Testis (tissue), 3 donors: ENCODE data around the gene TTLL11. TPM values are rescaled to one million over a fixed set of nuclear protein-coding genes. Genes with fewer than 3 reads are reported as not detected.
A peak's percentile ranks its signal among the peaks of the same experiment; 100 is the strongest.

Experiments used
- DNase-seq: peaks from one replicate; pipeline ENCODE4 v3.0.0-alpha.2; 2019
- H3K27ac ChIP-seq, 2 donors: fragments of 200-600 bp; sonication (generic); one replicate each; pipeline ENCODE4 v1.5.1; 2019
- H3K27me3 ChIP-seq: fragments of 200-600 bp; sonication (generic); one replicate; pipeline ENCODE4 v1.5.1; 2019
- H3K36me3 ChIP-seq: fragments of 200-600 bp; sonication (generic); one replicate; pipeline ENCODE4 v1.5.1; 2017; ENCODE audit warnings: low read depth; ENCODE audit errors: missing control alignments
- H3K4me1 ChIP-seq: fragments of 200-600 bp; sonication (generic); one replicate; pipeline ENCODE4 v1.5.1; 2019
- H3K4me3 ChIP-seq, 2 donors: fragments of 200-600 bp; sonication (generic); one replicate each; pipeline ENCODE4 v1.5.1; 2017 to 2019
- H3K9me3 ChIP-seq: fragments of 200-600 bp; sonication (generic); one replicate; pipeline ENCODE4 v1.5.1; 2017
- POLR2A ChIP-seq: fragments of 450-650 bp; IDR thresholded peaks from one replicate; pipeline ENCODE4 v1.6.1; 2017; ENCODE audit warnings: antibody characterized with exemption, mild to moderate bottlenecking, moderate library complexity
- WGBS, 2 donors: methylation state at CpG; one replicate each; pipeline ENCODE4 v1.1.5; 2018; 5-methylcytosine and 5-hydroxymethylcytosine counted together
- intact Hi-C: fragments of 100-400 bp; cut with DNase I; formaldehyde crosslinking; loops from one replicate; pipeline ENCODE4 v1.15.1; 2023; ENCODE audit warnings: low total_unique reads
- polyA plus RNA-seq: library from polyadenylated mRNA; stranded (reverse); fragments of 350-450 nt; fragmentation: Illumina TruSeq; extraction: RNeasy Lipid Tissue Mini Kit (QIAGEN cat#74804); gene quantifications from one replicate; pipeline ENCODE4 v1.2.3, GENCODE V29; 2014; ENCODE audit warnings: low read depth, low replicate concordance; ENCODE audit not compliant: insufficient read depth
- total RNA-seq, 2 donors: library from RNA; depleted of rRNA; stranded (reverse); fragments of >200 nt; gene quantifications; one replicate each; pipeline ENCODE4 v1.2.3, GENCODE V29; 2016
- TF ChIP-seq, protein P1 (sequence below), 3 experiments: fragments of 450-650 bp in 2 of 3; fragments of 200-600 bp in 1 of 3; sonication (generic) in 1 of 3; IDR thresholded peaks; one replicate each; pipeline ENCODE4 v1.5.1; 2016 to 2019; ENCODE audit warnings: antibody characterized with exemption in 3 of 3, mild to moderate bottlenecking in 2 of 3, moderate library complexity in 1 of 3

The TTLL11 gene
- total and polyA plus RNA-seq, 3 donors from 2014 or later: 17.8 to 36.5 (median 19.8) TPM

GRCh38 chr9:121790841-121791240 lies 302.3 kb downstream of the TTLL11 start:
- H3K4me3 ChIP-seq: no peak overlapping the region
- TF ChIP-seq, protein P1, sequence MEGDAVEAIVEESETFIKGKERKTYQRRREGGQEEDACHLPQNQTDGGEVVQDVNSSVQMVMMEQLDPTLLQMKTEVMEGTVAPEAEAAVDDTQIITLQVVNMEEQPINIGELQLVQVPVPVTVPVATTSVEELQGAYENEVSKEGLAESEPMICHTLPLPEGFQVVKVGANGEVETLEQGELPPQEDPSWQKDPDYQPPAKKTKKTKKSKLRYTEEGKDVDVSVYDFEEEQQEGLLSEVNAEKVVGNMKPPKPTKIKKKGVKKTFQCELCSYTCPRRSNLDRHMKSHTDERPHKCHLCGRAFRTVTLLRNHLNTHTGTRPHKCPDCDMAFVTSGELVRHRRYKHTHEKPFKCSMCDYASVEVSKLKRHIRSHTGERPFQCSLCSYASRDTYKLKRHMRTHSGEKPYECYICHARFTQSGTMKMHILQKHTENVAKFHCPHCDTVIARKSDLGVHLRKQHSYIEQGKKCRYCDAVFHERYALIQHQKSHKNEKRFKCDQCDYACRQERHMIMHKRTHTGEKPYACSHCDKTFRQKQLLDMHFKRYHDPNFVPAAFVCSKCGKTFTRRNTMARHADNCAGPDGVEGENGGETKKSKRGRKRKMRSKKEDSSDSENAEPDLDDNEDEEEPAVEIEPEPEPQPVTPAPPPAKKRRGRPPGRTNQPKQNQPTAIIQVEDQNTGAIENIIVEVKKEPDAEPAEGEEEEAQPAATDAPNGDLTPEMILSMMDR (IDR thresholded peaks at IDR 0.05): no peak
- no peak for TF ChIP-seq POLR2A
- 63 to 94% methylated on average over 6 to 14 of the region's 14 CpGs for WGBS, 2 donors
- no peaks in the 10 kb centered on the region for H3K36me3 ChIP-seq
- intact Hi-C loops: no loop called here
- no peaks in the 10 kb centered on the region for H3K27me3 ChIP-seq
- H3K4me1 ChIP-seq: no peaks in the 10 kb centered on the region
- H3K27ac ChIP-seq: no peak overlapping the region
- H3K9me3 ChIP-seq: no peaks in the 10 kb centered on the region
- DNase-seq: no peak

DNA sequence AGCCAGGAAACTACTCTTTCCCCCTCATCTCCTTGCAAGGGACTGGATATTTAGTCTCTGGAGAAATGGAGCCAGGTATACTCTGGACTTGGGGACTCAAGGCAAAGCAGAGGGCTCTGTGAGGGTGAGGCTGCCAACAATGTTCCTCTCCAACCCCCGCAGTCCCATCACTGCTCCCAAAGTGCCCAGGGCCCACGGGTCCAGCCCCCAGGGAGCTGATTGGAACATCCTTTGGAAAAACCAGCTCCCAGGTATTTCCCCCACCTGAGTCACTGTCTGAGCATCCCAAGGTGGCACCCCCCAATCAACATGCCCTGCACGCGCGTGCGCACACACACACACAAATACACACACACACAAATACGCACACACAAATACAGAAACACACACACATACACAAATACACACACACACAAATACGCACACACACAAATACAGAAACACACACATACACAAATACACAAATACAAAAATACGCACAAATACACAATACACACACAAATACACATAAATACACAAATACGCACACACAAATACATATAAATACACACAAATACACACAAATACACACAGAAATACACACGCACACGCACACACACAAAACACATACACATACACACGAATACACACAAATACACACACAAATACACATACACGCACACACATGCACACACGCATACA lies 304.3 kb downstream of the TTLL11 start:
- DNase-seq: peak; percentile 9
- intact Hi-C loops: no loop called here
- Histone ChIP-seq H3K4me1 (no peaks in the 10 kb centered on the region), H3K36me3 (no peaks in the 10 kb centered on the region), H3K27me3 (no peaks in the 10 kb centered on the region), H3K9me3 (no peaks in the 10 kb centered on the region), H3K27ac (no peak overlapping the region), H3K4me3 (no peak overlapping the region)
- TF ChIP-seq, protein P1 (IDR thresholded peaks at IDR 0.05): no peak
- no peak for TF ChIP-seq POLR2A
- WGBS, 2 donors: 76 to 89% methylated on average over 9 to 15 of the region's 15 CpGs

GRCh38 chr9:121786998-121787422 lies 306.1 kb downstream of the TTLL11 start:
- Histone ChIP-seq H3K36me3 (no peaks in the 10 kb centered on the region), H3K27me3 (no peaks in the 10 kb centered on the region), H3K4me3 (no peak overlapping the region), H3K27ac (no peak overlapping the region), H3K4me1 (peaks cover 3% of the 10 kb centered on the region), H3K9me3 (no peaks in the 10 kb centered on the region)
- intact Hi-C loops: no loop called here
- 86 to 90% methylated on average over 6 to 8 of the region's 8 CpGs for WGBS, 2 donors
- TF ChIP-seq, protein P1 (IDR thresholded peaks at IDR 0.05): no peak
- TF ChIP-seq POLR2A: no peak
- peak; percentile 12 for DNase-seq

DNA sequence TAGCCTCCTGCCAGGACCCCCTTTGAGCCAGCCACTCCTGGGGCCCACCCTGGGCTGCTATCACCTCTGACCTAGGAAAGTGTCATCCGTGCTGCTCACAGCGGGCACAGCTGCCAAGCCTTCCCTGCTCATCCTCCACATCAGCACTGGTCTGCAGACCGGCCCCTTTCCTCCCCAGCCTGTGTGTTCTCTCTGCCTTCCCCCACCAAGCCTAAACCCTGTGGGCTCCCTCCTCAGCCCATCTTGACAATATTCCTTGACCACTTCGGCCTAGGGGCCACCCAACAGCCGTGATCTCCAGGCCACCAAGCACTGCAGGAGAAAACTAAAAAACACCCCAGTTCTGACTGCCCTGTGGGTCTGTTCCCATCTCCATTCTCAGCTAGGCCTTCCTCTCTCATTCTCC lies 306.6 kb downstream of the TTLL11 start:
- H3K27ac ChIP-seq: no peak overlapping the region
- WGBS, 2 donors: 84 to 87% methylated on average over 5 of the region's 5 CpGs
- no peaks in the 10 kb centered on the region for H3K9me3 ChIP-seq
- H3K36me3 ChIP-seq: no peaks in the 10 kb centered on the region
- no peak for TF ChIP-seq POLR2A
- TF ChIP-seq, protein P1 (IDR thresholded peaks at IDR 0.05): no peak
- no peak for DNase-seq
- peaks cover 3% of the 10 kb centered on the region for H3K4me1 ChIP-seq
- intact Hi-C loops: no loop called here
- no peaks in the 10 kb centered on the region for H3K27me3 ChIP-seq
- no peak overlapping the region for H3K4me3 ChIP-seq
